GM18867 (cell line): Measurements from ENCODE around the gene EXOC8.

ENCODE experiments used
- ATAC-seq: cut with Tn5 transposase; IDR thresholded peaks from one replicate; pipeline ENCODE4 v1.9.1; 2021; ENCODE audit warnings: mild to moderate bottlenecking, moderate library complexity; ENCODE audit not compliant: unreplicated experiment

The EXOC8 gene

GRCh38 chr1:231337472-231338269 lies at the start of gene EXOC8:
EXOC8 (minus strand) TSS chr1:231337852; CDS start chr1:231337745, 107 bp downstream.
- peak; percentile 78 for ATAC-seq

GRCh38 chr1:231386466-231386865 lies 48.8 kb upstream of the EXOC8 start:
- no peak for ATAC-seq

GRCh38 chr1:231385416-231385748 lies 47.7 kb upstream of the EXOC8 start:
- ATAC-seq: no peak

GRCh38 chr1:231384696-231385415 lies 47.2 kb upstream of the EXOC8 start:
- no peak for ATAC-seq

- ATAC-seq: no peak
Observed at GRCh38 chr1:231383159-231383860, 45.7 kb upstream of the EXOC8 start.

- ATAC-seq: no peak
Observed at GRCh38 chr1:231382426-231382825, 44.8 kb upstream of the EXOC8 start.

- ATAC-seq: no peak
Observed at GRCh38 chr1:231381729-231382128, 44.1 kb upstream of the EXOC8 start.

GRCh38 chr1:231376875-231377549 lies 39.4 kb upstream of the EXOC8 start:
- no peak for ATAC-seq

- no peak for ATAC-seq
Observed at GRCh38 chr1:231376101-231376500, 38.4 kb upstream of the EXOC8 start.

- no peak for ATAC-seq
Observed at GRCh38 chr1:231374394-231374793, 36.7 kb upstream of the EXOC8 start.

- no peak for ATAC-seq
Observed at GRCh38 chr1:231372501-231372900, 34.8 kb upstream of the EXOC8 start.

- ATAC-seq: no peak
Observed at GRCh38 chr1:231369282-231369681, 31.6 kb upstream of the EXOC8 start.

GRCh38 chr1:231364192-231364591 lies 26.5 kb upstream of the EXOC8 start:
- no peak for ATAC-seq

- ATAC-seq: no peak
Observed at GRCh38 chr1:231363624-231364023, 26.0 kb upstream of the EXOC8 start.

- ATAC-seq: no peak
Observed at GRCh38 chr1:231362325-231362724, 24.7 kb upstream of the EXOC8 start.

GRCh38 chr1:231359113-231359512 lies 21.5 kb upstream of the EXOC8 start:
- no peak for ATAC-seq

- ATAC-seq: peak; percentile 76
Observed at GRCh38 chr1:231357831-231358354, 20.2 kb upstream of the EXOC8 start.

- ATAC-seq: no peak
Observed at GRCh38 chr1:231357187-231357772, 19.6 kb upstream of the EXOC8 start.

GRCh38 chr1:231355171-231355570 lies 17.5 kb upstream of the EXOC8 start:
- ATAC-seq: no peak

GRCh38 chr1:231354330-231355020 lies 16.8 kb upstream of the EXOC8 start:
- no peak for ATAC-seq
